Medulla oblongata (tissue), 1 donor: ENCODE measurements around the gene ZFP2.
"Not testable (repeated sequence)": the region's sequence is repeated elsewhere in the genome, so short reads cannot be mapped to it uniquely, and the experiment has no call there.

ENCODE experiments used
- DNase-seq: peaks from one replicate; pipeline ENCODE4 v3.0.0-alpha.2; 2015; ENCODE audit errors: extremely low spot score

Gene ZFP2

DNA sequence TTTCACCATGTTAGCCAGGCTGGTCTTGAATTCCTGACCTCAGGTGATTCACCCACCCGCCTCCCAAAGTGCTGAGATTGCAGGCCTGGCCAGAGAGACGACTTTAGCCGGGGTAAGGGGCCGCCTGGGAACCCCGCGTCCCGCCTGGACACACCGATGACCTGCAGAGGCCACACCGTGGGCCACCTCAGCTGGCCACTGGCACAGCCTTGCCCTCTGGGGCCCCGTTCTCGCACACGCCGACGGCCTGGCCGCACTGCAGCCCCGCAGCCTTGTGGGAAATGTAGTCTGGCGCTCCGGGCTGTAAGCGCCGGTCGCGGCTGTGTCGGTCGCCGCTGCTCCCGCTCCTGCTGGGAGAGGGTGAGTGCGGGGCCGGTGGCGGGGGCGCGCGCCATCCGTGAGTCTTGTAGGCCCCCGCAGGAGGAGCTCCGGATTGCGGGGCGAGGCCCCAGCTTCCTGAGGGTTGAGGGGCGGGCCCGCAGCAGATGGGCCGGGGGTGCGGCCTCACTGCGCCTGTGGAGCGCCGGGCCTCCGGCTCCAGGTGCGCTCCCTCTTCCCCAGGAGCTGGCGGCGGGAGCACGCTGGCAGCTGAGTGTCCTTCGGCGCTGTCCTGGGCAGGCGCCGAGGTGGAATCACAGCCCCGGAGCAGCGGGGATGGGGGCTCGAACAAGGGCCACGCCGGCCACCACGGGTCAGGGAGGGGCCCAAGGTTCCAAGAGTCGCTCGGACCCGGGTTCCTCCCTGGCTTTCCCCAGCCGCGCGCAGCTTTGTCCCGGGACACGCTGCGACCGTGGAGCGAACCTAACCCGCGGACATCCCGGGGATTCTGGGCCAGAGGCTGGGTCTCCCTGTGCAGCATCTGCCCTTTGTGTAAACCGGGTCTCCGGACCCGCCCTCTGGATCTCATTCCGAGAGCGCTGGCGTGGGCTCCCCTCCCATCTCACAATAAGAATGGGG, at the start of gene ZFP2:
ZFP2 (plus strand) TSS at position 299 of the 957 bp plus-strand sequence. CDS start 35,401 bp downstream, outside the sequence.
- DNase-seq: peak; percentile 57

- DNase-seq: no peak
These were observed 46.4 kb upstream of the ZFP2 start for GRCh38 chr5:178849316-178849715.

DNA sequence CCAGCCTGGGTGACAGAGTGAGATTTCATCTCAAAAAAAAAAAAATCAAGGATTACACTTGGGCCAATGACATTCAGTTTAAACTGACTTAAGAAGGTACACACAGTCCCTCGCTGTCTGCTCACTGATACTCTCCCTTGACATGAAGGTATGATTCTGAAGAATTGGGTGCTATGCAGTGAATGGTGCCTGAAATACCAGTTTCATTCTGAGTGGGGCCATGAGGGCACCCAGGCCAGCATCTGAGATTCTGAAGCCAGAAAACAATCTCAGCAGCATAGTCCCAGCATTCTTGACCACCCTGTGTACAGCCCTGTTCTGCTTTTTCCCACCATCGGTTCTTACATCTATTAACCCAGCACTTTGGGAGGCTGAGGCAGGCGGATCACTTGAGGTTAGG, 43.8 kb upstream of the ZFP2 start:
- DNase-seq: no peak

- DNase-seq: no peak
These were observed 41.4 kb upstream of the ZFP2 start for GRCh38 chr5:178854284-178854683.

DNA sequence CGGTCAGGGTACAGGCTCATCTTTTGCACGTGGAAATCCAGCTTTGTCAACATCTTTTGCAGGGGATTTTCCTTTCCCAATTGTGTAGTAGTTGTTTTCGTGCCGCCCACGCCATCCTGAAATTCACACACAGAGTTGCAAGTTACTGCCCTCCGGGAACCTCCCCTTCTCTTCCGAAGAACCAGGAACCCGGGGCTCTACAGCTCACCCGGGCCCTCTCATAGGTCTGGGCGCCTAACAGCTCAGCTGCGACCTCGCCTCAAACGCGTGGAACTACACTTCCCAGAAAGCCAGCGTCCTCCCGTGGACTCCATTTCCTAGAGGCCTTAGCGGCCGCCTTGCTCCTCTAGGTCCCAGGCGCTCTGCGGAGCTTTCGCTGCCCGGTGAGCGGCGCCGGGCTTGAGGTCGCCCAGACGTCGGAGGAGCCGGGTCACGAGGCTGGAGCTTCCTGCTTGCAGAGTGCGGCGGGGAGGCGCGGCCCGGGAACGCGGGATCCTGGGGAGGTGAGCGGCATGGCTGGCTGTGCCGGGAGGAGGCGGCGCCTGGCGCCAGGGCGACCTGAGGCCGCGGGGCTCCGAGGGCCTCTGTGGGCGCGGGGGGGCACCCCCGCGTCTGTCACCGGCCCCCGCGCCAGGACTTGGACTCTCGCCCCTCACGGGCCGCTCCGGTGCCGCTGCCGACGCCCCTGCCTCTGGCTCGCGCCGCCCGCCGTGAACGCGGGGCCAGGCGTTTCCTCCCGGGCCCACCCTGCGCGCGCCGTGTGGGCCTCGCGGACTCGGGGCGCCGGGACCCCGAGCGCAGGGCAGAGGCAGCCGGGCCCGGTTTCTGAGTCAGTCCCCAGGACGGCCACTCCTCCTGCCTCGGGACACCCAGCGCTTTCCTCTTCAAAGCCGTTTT, 35.8 kb upstream of the ZFP2 start, which contains the start of gene ZNF354B:
ZNF354B (plus strand) TSS at position 329 of the 897 bp plus-strand sequence. CDS start 1,095 bp downstream, outside the sequence.
- peak; percentile 97 for DNase-seq

- not testable (repeated sequence) for DNase-seq
These were observed 35.1 kb upstream of the ZFP2 start for GRCh38 chr5:178860615-178861014.

GRCh38 chr5:178861627-178862026, 34.1 kb upstream of the ZFP2 start:
- DNase-seq: no peak

DNA sequence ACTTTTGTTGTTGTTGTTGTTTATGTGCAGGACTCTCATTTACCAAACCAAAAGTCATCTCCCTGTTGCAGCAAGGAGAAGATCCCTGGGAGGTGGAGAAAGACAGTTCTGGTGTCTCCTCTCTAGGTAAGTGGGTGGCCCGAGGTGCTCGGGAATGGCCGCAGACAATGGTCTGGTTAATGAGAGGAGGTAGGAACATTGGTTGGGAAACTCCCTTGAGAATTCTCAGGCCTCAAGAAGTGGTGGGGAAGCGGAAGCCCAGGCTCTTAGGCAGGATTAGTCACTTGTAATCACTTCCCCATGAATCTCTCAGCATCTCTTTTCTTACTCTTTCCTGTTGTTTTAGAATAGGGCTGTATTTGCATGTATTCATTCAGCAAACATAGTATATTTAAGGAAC, 28.8 kb upstream of the ZFP2 start:
- DNase-seq: no peak

- no peak for DNase-seq
These were observed 26.1 kb upstream of the ZFP2 start for GRCh38 chr5:178869577-178869976.

DNA sequence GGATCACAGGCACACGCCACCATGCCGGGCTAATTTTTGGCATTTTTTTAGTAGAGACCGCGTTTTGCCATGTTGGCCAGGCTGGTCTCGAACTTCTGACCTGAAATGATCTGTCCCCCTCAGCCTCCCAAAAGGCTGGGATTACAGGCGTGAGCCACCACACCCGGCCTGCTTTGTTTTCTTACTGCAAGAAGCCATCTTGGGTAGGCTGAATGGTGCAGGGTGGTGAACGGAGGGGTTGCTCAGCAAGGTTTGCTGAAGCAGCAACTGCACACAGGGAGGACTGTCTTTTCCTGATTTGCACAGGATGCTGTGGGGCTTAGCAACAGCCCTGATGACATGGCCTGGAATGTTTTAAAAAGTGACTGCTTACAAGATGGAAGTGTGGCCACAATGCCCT, 25.3 kb upstream of the ZFP2 start:
- no peak for DNase-seq

GRCh38 chr5:178872302-178872701, 23.4 kb upstream of the ZFP2 start:
- DNase-seq: no peak

- not testable (repeated sequence) for DNase-seq
These were observed 12.5 kb upstream of the ZFP2 start for GRCh38 chr5:178883115-178883694.

- no peak for DNase-seq
These were observed 11.8 kb upstream of the ZFP2 start for GRCh38 chr5:178883815-178884430.

DNA sequence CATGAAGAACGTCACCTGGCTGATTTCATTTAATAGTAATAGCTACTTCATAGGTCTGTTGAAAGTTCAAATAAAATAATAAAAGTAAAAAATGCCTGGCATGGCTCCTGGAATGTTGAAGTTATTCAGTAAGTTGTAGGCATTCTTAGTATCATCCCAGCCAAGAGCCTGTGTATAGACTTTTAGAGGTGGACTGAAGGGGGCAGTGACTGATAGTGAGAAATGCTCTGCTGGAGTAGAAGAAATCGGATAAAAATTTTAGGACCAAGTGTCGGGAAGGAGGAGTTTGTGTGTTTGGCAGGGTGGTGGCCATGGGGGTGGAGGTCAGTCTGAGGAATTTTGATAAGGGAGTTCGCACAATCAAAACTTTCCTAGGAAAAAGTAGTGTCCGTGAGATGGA, 3.6 kb downstream of the ZFP2 start:
- DNase-seq: no peak

GRCh38 chr5:178902849-178903248, 7.1 kb downstream of the ZFP2 start:
- no peak for DNase-seq

DNA sequence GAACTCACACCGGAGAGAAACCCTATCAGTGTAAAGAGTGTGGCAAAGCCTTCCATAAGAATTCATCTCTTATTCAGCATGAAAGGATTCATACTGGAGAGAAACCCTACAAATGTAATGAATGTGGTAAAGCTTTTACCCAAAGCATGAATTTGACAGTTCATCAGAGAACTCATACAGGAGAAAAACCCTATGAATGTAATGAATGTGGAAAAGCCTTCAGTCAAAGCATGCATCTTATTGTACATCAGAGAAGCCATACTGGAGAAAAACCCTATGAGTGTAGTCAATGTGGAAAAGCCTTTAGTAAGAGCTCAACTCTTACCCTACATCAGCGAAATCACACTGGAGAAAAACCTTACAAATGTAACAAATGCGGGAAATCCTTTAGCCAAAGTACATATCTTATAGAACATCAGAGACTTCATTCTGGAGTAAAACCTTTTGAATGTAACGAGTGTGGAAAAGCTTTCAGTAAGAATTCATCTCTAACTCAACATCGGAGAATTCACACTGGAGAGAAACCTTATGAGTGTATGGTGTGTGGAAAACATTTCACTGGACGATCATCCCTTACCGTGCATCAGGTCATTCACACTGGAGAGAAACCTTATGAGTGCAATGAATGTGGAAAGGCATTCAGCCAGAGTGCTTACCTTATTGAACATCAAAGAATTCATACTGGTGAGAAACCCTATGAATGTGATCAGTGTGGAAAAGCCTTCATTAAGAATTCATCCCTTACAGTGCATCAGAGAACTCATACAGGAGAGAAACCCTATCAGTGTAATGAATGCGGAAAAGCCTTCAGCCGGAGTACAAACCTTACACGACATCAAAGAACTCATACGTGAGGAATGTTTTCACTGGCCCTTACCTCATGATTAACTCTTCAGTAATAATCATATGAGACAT, 36.4 kb downstream of the ZFP2 start:
- DNase-seq: no peak

GRCh38 chr5:178940569-178941360, 45.1 kb downstream of the ZFP2 start, which contains the start of gene ZNF454:
ZNF454 (plus strand) TSS chr5:178941198; CDS start chr5:178942792, 1,594 bp downstream.
- peak; percentile 94 for DNase-seq

DNA sequence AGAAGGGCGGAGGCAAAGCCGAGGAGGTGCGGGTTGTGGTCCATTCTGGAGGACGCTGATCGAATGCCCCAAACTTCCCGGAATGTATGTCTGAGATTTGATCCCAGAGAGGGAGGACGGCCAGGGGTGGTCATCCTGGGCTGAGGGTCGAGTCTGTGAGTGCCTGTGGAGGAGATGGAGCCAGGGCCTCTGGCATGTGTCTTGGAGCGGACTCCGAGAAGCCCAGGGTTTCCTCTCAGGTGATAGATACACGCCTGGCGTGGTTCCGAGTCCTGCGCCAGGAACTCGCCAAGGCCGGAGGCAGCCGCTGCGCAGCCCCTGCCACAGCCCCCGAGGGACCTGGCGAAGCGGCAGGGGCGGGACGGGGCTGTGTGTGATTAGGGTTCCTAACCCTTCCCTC, 45.6 kb downstream of the ZFP2 start:
- DNase-seq: no peak

DNA sequence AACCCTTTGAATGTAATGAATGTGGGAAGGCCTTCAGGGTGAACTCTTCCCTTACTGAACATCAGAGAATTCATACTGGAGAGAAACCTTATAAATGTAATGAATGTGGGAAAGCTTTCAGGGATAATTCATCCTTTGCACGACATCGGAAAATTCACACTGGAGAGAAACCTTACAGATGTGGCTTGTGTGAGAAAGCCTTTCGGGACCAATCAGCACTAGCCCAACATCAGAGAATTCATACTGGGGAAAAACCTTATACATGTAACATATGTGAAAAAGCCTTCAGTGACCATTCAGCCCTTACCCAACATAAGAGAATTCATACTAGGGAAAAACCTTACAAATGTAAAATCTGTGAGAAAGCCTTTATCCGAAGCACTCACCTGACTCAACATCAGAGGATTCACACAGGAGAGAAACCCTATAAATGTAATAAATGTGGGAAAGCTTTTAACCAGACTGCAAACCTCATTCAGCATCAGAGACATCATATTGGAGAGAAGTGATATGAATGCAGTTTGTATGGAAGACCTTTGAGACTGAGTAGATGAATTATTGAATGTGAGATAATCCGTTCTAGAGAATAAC, 69.8 kb downstream of the ZFP2 start:
- DNase-seq: no peak
